ENCODE results near the gene SLC32A1.

The SLC32A1 gene

DNA sequence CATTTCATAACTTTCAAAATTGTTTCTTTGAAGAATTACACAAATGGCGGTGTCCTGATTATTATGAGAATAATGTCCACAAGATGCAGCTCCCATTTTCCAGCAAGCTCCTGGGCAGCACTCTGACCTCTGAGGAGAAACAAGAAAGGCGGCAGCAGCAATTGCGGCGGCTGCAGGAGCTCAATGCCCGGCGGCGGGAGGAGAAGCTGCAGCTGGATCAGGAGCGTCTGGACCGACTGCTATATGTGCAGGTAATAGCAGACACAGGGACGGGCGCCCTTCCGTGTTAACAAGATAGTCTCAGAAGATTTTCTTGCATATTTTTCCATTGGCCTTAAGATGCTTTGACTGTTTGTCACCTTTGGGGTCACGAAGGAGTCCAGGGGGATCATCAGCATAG lies 30.6 kb downstream of the SLC32A1 start:
- DNase-seq (ENCODE audit: low read depth in 2 of 2) = no peak

DNA sequence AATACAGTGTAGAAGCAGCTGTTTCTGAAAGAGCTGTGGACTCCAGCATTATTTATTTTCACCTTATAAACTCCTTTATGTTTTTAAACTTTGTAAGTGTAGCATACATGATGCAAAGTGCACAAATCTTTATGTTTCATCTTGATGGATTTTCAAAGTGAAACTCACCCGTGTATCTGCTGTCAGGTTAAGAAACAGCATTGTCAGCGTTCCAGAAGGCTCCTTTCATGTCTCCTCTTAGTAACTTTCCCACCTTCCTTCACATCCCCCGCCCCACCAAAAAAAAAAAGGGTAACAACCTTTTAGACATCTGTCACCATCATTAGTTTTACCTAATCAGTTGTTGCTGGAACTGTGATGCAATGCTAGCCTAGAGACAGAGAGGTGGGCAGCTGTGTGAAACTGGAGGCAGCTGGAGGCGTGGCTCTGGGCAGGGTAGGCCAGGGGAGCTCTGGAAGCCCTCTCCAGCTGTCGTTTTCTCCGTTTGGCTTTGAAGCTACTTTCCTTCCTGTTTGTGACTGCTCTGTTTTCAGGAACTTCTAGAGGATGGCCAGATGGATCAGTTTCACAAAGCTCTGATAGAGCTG lies 31.1 kb downstream of the SLC32A1 start:
- no peak for DNase-seq (ENCODE audit: low read depth in 2 of 2)

DNA sequence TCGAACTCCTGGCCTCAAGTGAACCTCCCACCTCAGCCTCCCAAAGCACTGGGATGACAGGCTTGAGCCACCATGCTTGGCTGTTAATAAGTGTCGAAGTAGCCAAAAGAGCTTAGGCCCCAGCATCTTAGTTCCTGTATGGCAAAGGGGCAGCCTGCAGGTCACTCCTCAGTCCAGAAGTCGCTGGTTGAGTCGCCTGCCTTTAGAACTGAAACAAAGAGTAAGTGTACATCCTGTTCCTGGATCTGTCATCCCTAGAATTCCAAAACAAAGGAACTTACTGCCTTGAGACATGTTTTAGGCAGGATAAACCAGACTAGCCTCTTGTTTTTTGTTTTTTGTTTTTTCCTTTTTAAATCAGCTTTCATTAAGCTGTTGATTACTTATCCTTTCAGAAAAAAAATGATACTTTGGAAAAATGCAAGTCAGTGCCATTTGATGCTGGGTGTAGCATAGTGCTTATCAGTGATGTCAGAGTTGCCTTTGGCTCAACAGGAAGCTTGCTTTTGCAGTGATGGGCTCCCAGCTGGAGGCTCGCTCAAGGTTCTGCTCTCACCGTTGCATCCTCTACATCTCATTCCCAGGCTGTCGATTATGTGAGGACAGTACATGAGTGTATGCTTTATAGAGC lies 33.0 kb downstream of the SLC32A1 start:
- no peak for DNase-seq (ENCODE audit: low read depth in 2 of 2)

DNA sequence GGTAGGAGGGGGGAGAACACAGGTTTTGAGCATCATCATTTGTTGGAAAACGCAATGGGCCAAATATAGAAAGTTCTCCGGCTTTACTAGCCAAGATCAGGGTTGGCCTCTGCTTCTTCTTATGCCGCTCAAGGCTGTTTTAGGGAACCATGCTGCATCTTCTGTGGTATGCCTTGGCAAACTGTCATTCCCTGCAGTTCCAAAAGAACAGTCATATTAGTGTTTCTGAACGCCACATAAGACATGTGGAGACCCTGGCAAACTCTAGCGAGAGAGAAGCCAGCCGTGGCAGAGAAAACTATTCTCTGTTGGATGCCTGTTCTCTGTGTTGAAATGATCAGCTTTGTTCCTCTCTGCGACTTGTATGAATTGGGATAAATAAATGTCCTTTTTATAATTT lies 34.8 kb downstream of the SLC32A1 start:
- DNase-seq (ENCODE audit: low read depth in 2 of 2) = no peak

DNA sequence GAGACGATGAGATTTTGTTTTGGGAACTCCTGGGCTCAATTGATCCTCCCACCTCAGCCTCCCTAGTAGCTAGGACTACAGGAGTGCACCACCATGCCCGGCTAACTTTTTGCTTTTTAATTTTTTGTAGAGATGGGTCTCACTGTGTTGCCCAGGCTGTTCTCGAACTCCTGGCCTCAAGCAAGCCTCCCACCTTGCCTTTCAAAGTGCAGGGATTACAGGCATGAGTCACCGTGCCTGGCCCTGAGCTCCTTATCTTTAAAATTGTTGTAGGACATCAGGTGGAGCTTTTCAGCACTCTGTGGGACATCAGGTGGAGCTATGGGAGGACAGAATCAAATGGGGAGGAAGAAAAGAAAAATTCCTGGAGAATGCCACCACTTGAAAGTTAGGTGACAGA lies 36.7 kb downstream of the SLC32A1 start:
- DNase-seq (ENCODE audit: low read depth in 2 of 2) = no peak

DNA sequence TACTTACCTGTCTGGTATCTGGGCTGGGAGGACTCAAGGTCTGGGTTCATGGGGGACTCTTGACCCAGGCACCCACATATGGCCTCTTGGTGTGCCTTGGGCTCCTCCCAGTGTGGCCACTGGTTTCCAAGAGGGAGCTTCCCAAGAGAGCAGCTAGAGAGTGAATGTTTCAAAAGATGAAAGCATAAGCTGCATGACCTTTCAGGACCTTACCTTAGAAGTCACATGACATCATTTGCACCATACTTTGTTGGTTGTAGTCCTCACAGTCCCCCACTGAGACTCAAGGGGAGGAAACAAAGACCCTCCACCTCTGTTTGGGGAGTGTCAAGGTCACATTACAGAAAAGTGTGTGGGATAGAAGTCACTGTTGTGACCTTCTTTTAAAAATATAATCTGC lies 37.9 kb downstream of the SLC32A1 start:
- DNase-seq (ENCODE audit: low read depth in 2 of 2) = no peak

DNA sequence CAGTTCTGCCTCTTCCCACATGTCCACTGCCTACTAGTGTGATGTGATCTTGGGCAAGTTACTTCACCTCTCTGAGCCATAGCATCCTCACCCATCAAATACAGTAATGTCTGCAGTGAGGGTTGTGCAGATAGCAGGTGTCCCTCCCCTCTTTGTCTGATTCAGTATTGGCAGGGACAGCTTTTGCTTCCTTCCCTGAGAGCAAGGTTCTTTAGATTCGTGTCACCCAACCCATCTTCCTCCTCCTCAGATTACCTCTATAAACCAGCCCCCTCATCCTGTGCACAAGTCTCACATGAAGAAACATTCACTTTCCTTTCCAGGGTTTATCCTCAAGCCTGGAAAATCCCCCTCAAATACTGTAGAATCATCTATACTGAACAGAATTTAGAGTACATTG lies 39.3 kb downstream of the SLC32A1 start:
- DNase-seq (ENCODE audit: low read depth in 2 of 2) = no peak

DNA sequence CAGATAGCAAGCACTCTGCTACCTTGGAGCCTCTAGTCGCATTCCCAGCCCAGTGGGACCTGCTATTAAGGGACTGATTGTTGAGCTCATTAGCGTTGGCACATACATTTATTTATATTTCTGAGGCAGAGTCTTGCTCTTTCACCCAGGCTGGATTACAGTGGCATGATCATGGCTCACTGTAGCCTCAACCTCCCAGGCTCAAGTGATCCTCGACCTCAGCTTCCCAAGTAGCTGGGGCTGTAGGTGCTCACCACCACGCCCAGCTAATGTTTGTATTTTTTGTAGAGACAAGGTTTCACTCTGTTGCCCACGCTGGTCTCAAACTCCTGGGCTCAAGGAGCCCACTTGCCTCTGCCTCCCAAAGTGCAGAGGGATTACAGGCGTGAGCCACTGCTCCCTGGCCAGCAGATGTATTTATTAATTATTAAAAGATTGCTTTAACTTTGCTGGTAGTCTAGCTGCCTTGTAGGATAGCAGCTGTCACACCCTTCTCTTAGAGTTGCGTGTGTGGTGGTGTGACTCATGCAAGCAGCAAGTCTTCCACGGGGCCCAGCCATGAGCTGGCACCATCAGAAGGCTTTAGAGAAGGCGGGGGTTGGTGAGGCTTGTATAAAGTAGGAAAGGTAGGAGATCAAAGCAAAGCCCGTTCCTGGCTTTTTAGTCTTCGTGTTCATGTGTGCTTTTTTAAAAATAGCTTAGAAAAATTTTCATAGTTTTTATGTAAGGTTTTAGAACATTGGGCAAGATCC lies 40.5 kb downstream of the SLC32A1 start:
- DNase-seq (ENCODE audit: low read depth in 2 of 2) = peak; percentile 8 to 11

DNA sequence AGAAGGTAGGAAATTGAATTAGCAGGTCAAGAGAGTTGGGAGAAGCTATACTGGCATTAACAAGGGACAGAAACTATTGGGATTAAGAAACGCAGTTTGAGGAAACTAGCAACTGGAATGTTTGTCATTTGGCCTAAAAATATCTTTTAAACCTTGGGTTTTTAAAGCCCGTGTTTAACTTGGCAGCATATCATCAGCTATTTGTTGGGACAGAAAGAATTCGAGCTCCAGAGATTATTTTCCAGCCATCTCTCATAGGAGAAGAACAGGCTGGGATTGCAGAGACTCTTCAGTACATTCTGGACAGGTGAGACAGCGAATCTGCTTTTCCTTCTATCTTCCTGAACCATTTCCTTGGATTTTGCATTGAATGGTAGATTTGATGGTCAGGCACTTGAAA lies 41.8 kb downstream of the SLC32A1 start:
- no peak for DNase-seq (ENCODE audit: low read depth in 2 of 2)

DNA sequence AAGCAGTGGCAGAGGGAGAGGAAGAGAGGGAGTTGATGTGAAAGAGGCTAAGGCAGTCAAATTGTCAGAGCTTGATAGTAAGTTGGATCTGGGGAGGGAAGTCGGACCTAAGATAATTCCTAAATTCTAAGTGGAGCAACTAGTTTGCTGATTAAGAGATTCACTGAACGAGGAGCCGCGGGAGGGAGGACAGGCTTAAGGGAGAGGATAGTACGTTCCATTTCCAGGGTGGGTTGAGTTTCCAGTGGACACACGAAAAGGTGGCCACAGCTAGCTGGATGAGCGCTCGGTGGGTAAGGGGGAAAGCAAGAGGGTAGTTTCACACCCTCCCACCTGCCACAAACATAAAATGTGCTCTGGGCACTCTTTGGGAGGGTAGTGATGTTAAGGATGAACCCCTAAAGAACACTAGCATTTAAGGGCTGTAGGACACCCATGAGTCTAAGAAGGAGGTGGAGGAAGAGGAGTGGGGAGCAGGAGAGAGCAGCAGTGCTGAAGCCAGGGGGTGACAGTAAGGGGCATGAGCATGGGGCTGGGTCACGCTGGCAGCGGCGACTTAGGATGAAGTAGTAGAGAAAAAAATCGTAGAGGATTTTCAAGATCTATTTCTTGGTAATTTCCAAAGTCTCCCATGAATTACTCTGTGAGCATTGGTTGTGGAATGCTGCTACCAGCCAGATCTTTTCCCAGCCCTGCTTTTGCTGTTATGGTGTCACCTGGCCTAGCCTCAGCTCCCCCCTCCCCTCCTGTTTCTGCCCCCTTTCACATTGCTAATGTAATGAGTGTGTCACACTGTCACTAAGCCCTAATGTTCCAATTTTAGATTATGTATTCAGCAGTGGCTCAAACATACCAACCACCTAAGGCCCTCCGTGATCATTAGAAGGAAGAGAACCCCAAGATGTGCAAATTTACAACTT lies 45.4 kb downstream of the SLC32A1 start:
- no peak for DNase-seq (ENCODE audit: low read depth in 2 of 2)

DNA sequence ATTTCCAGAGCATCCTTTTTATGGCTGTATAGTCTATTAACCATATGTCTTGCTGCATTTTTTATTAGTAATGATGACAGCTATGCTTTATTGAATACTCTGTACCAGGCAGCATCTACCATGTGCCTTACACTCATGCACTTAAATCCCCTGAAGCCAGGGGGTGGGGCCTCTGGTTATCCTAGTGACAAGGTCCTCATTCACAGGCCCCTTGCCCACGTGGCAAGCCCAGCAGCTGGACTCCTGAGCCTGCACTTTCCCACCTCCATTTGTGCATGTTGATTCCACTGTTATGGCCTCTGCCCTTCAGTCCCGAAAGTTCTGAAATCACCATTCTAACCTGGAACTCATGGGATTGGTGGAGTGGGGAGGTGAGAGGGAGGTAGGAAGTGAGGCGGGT lies 46.3 kb downstream of the SLC32A1 start:
- DNase-seq (ENCODE audit: low read depth in 2 of 2) = no peak

DNA sequence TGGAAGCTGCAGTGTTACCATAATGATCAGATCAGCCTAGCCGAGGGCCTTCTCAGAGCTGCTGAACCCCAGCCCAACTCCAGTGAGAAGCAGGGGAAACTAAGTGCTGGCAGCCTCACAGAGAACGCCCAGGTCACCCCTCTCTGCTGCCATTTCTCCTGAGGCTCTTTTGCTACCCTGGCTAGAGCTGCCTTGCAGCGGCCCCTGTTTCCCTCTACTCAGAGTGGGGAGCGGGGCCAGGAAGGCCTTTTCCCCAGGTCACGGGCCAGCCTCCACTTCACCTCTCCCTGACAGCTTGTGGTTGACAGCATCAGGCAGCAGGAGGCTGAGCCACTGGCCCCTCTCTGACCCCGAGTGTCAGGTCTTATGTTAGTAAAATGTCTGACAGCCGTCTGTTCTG lies 46.7 kb downstream of the SLC32A1 start:
- no peak for DNase-seq (ENCODE audit: low read depth in 2 of 2)

DNA sequence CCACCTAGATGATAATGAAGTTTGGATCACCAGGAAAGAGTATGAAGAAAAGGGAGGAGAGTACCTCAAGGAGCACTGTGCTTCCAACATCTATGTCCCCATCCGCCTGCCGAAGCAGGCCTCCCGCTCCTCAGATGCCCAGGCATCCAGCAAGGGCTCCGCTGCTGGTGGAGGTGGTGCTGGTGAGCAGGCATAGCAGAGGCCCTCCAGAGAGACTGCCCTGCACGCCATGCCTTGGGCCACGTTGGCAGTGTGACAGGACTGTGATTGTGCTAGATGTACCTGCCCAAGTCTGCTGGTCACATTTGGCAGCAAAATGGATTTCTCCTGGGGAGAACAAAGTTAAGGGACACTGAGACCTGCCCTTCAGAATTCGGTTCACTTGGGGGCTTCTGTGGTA lies 47.3 kb downstream of the SLC32A1 start:
- DNase-seq (ENCODE audit: low read depth in 2 of 2) = no peak

DNA sequence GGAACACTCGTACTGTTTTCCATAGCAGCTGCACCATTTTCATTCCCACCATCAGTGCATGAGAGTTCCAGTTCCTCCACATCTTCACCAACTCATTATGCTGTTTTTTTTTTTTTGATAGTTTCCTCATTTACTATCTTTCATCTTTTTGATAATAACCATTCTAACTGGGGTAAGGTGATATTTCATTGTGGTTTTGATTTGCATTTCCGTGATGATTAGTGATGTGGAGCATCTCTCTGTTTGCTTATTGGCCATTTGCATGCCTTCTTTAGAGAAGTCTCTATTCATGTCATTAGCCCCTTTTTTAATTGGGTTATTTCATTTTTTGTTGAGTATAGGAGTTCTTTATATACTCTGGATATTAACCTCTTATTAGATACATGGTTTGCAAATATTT lies 49.9 kb downstream of the SLC32A1 start:
- DNase-seq (ENCODE audit: low read depth in 2 of 2) = no peak

DNA sequence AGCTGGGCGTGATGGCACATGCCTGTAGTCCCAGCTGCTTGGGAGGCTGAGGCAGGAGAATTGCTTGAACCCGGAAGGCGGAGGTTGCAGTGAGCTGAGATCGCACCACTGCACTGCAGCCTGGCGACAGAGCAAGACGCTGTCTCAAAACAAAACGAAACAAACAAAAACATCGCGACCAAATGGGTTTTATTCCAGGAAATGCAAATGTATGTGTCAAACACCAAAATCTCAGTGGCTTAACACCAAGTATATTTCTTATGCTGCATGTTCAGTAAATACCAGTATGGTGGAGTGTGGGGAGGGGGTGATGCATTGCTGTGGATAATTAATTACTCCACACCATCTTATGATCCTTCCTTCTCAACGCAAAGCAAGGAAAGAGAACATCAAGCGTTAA lies 52.1 kb downstream of the SLC32A1 start:
- DNase-seq (ENCODE audit: low read depth in 2 of 2) = no peak

Measured in stimulated activated CD8-positive, alpha-beta memory T cell treated with anti-CD3 and anti-CD28 coated beads, Interleukin-15, amount 100 ng/mL, for 4 hours (primary cell).